A549 (cell line): ENCODE data around the gene SLCO2B1.

Source experiments
- BHLHE40 ChIP-seq: IDR thresholded peaks from 2 replicates; pipeline ENCODE4 v1.6.1; 2012; ENCODE audit warnings: low read depth, low read length, inconsistent platforms
- CHD2 ChIP-seq: fragments of 150-350 bp; IDR thresholded peaks from 2 replicates; pipeline ENCODE4 v1.6.1; 2014; ENCODE audit warnings: low read length; ENCODE audit not compliant: partially characterized antibody
- CTCF ChIP-seq: fragments of >200 bp; sonication (Bioruptor Twin); formaldehyde crosslinking; IDR thresholded peaks from 3 replicates; pipeline ENCODE4 v1.5.1; 2016
- ELK1 ChIP-seq: fragments of 150-350 bp; IDR thresholded peaks from 2 replicates; pipeline ENCODE4 v1.6.1; 2014; ENCODE audit warnings: low read depth, mild to moderate bottlenecking, low read length
- EP300 ChIP-seq, 2 experiments: fragments of >200 bp; sonication (Bioruptor Twin); formaldehyde crosslinking; IDR thresholded peaks; 2 replicates in 1 of 2; 3 replicates in 1 of 2; pipeline ENCODE4 v1.6.1; 2016 to 2017
- ESRRA ChIP-seq: fragments of 150-350 bp; IDR thresholded peaks from 2 replicates; pipeline ENCODE4 v1.6.1; 2014; ENCODE audit warnings: mild to moderate bottlenecking, low read length, borderline replicate concordance
- MAX ChIP-seq: IDR thresholded peaks from 2 replicates; pipeline ENCODE4 v1.6.1; 2012
- NR3C1 ChIP-seq: fragments of >200 bp; sonication (Bioruptor Twin); formaldehyde crosslinking; IDR thresholded peaks from 3 replicates; pipeline ENCODE4 v1.6.1; 2017
- POLR2A ChIP-seq: IDR thresholded peaks from 2 replicates; pipeline ENCODE4 v1.6.1; 2012; ENCODE audit warnings: mild to moderate bottlenecking, low read length
- POLR2AphosphoS2 ChIP-seq: conservative IDR thresholded peaks from 2 replicates; pipeline ENCODE4 v1.6.1; 2012; ENCODE audit warnings: low read length, improper control_type of control experiment, inconsistent platforms
- RAD21 ChIP-seq, 2 experiments: fragments of >200 bp in 1 of 2; sonication (Bioruptor Twin) in 1 of 2; formaldehyde crosslinking in 1 of 2; IDR thresholded peaks in 1 of 2; conservative IDR thresholded peaks in 1 of 2; 2 replicates in 1 of 2; 3 replicates in 1 of 2; pipeline ENCODE4 v1.6.1; 2012 to 2018; ENCODE audit warnings: inconsistent platforms in 1 of 2

GRCh38 chr11:75193711-75194110 lies 42.8 kb downstream of the SLCO2B1 start:
- TF ChIP-seq POLR2A, result no peak
- TF ChIP-seq MAX, result no peak
- TF ChIP-seq CHD2, result no peak
- no peak for TF ChIP-seq CTCF
- TF ChIP-seq ELK1, result no peak
- TF ChIP-seq RAD21 (conservative IDR thresholded peaks at IDR 0.05 in 1 of 2, IDR thresholded peaks at IDR 0.05 in 1 of 2), result no peak
- TF ChIP-seq NR3C1, result no peak
- no peak for TF ChIP-seq EP300 (IDR thresholded peaks at IDR 0.05)
- no peak for TF ChIP-seq ESRRA
- no peak for TF ChIP-seq BHLHE40
- no peak for TF ChIP-seq POLR2AphosphoS2
